Measurements from ENCODE around the gene TENM3.

GRCh38 chr4:182207830-182208396, 35.3 kb upstream of the TENM3 start:
- TF ChIP-seq EZH2phosphoT487 (IDR thresholded peaks at IDR 0.05; ENCODE audit: low read depth): no peak
- no peak for TF ChIP-seq CTCF (IDR thresholded peaks at IDR 0.05; ENCODE audit: low read depth, low read length)
